Pancreas (tissue), 10 donors: Measurements from ENCODE around the gene ANKRD1. TPM values are rescaled to one million over a fixed set of nuclear protein-coding genes. Genes with fewer than 3 reads are reported as not detected.
"Not testable (repeated sequence)": the region's sequence is repeated elsewhere in the genome, so short reads cannot be mapped to it uniquely, and the experiment has no call there.

ENCODE experiments used
- ATAC-seq, 4 donors: fragments of 200-7000 bp; cut with Tn5 transposase; one replicate each; pipeline versions ENCODE4 v1.8.0 to v1.9.1; 2020; ENCODE audit warnings: mild to moderate bottlenecking in 4 of 4, moderate library complexity in 4 of 4
- DNase-seq, 6 donors: peaks; one replicate each; pipeline ENCODE4 v3.0.0-alpha.2; 2020
- FAIRE-seq: peaks from 2 replicates; lab custom pipeline; 2012; peaks lifted over from hg19 to GRCh38; lab: Jason Lieb, UNC
- H3K27ac ChIP-seq, 4 donors: fragments of 200-600 bp; sonication (generic); 1 replicate in 3 of 4; 2 replicates in 1 of 4; pipeline versions ENCODE4 v1.5.0 to v1.8.0; 2020
- H3K27me3 ChIP-seq, 4 donors: fragments of 200-600 bp; one replicate each; pipeline ENCODE4 v1.8.0; 2021
- H3K36me3 ChIP-seq, 3 donors: fragments of 200-600 bp; sonication (generic) in 1 of 3; one replicate each; pipeline versions ENCODE4 v1.5.0 to v1.8.0; 2020 to 2021
- H3K4me1 ChIP-seq, 3 donors: fragments of 200-600 bp; one replicate each; pipeline ENCODE4 v1.8.0; 2021
- H3K4me3 ChIP-seq, 4 donors: fragments of 200-600 bp; sonication (generic) in 2 of 4; one replicate each; pipeline versions ENCODE4 v1.5.0 to v1.8.0; 2020 to 2021
- H3K9me3 ChIP-seq, 4 donors: fragments of 200-600 bp; one replicate each; pipeline ENCODE4 v1.8.0; 2021
- WGBS, 2 donors: extraction: QIAGEN DNeasy Blood & Tissue Kit; methylation state at CpG; one replicate each; pipeline ENCODE4 v1.1.7; 2013; 5-methylcytosine and 5-hydroxymethylcytosine counted together
- intact Hi-C, 3 donors: fragments of 100-400 bp; cut with DNase I; formaldehyde crosslinking; loops; one replicate each; pipeline versions ENCODE4 v1.11.1 to v1.14.2; 2022
- polyA plus RNA-seq, 2 donors: library from polyadenylated mRNA; stranded (reverse); fragments of 200-250 nt; gene quantifications; one replicate each; pipeline ENCODE4 v1.2.3, GENCODE V29; 2013
- total RNA-seq, 6 donors: library from RNA; stranded (reverse); fragmentation: NEBNext Ultra II Directional in 4 of 6; extraction: Animal tissue kit (Norgen Biotek cat#: 25700) in 4 of 6; gene quantifications; one replicate each; pipeline versions ENCODE4 v1.2.1 to v1.2.4, GENCODE V29; 2021 to 2023
- TF ChIP-seq, protein P1 (sequence below), 4 donors: fragments of 200-600 bp; sonication (generic) in 3 of 4; IDR thresholded peaks; one replicate each; pipeline versions ENCODE4 v1.5.0 to v1.8.0; 2021; ENCODE audit warnings: antibody characterized with exemption in 4 of 4
- donor health status: healthy with polysubstance abuse.
- donor health status: DM: no; HTN: no; CAD: no; lungs with moderate emphysema.
- donor health status: DM: no; HTN: no; CAD: no.
- donor health status: control.
- donor health status: control.
- donor health status: Bipolar disorder and iron deficiency.
- donor health status: DM: yes; HTN: yes; CAD: no.
- donor health status: DM: no; HTN: no; CAD: no.
- donor health status: DM: no; HTN: no; CAD: no.
- donor health status: DM: yes; HTN: yes; CAD: no.

Gene ANKRD1
- total and polyA plus RNA-seq, 8 donors, result 0.12 to 2.8 (median 1.4) TPM

- Histone ChIP-seq H3K27me3 (no peaks in the 10 kb centered on the region), H3K4me3 (no peak overlapping the region), H3K9me3 (no peaks in the 10 kb centered on the region), H3K4me1 (no peaks in the 10 kb centered on the region), H3K36me3 (no peaks in the 10 kb centered on the region), H3K27ac (no peak overlapping the region)
- TF ChIP-seq, protein P1, sequence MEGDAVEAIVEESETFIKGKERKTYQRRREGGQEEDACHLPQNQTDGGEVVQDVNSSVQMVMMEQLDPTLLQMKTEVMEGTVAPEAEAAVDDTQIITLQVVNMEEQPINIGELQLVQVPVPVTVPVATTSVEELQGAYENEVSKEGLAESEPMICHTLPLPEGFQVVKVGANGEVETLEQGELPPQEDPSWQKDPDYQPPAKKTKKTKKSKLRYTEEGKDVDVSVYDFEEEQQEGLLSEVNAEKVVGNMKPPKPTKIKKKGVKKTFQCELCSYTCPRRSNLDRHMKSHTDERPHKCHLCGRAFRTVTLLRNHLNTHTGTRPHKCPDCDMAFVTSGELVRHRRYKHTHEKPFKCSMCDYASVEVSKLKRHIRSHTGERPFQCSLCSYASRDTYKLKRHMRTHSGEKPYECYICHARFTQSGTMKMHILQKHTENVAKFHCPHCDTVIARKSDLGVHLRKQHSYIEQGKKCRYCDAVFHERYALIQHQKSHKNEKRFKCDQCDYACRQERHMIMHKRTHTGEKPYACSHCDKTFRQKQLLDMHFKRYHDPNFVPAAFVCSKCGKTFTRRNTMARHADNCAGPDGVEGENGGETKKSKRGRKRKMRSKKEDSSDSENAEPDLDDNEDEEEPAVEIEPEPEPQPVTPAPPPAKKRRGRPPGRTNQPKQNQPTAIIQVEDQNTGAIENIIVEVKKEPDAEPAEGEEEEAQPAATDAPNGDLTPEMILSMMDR (IDR thresholded peaks at IDR 0.05), result no peak
- intact Hi-C loops, result no loop called here
- no peak for FAIRE-seq
- WGBS, 2 donors, result 30% methylated on average over 4 of the region's 4 CpGs
- ATAC-seq, result peak in 1 of 4 donors; percentile 38
- no peak for DNase-seq
Measured at GRCh38 chr10:90945491-90946070, 24.7 kb upstream of the ANKRD1 start.

GRCh38 chr10:90944749-90945148 lies 23.9 kb upstream of the ANKRD1 start:
- intact Hi-C loops, result no loop called here
- no peak for ATAC-seq
- 0 to 43% methylated on average over 1 of the region's 1 CpG for WGBS, 2 donors
- Histone ChIP-seq H3K36me3 (no peaks in the 10 kb centered on the region), H3K4me1 (no peaks in the 10 kb centered on the region), H3K4me3 (no peak overlapping the region), H3K27ac (no peak overlapping the region), H3K27me3 (no peaks in the 10 kb centered on the region), H3K9me3 (no peaks in the 10 kb centered on the region)
- no peak for FAIRE-seq
- TF ChIP-seq, protein P1 (IDR thresholded peaks at IDR 0.05), result no peak
- DNase-seq, result no peak

DNA sequence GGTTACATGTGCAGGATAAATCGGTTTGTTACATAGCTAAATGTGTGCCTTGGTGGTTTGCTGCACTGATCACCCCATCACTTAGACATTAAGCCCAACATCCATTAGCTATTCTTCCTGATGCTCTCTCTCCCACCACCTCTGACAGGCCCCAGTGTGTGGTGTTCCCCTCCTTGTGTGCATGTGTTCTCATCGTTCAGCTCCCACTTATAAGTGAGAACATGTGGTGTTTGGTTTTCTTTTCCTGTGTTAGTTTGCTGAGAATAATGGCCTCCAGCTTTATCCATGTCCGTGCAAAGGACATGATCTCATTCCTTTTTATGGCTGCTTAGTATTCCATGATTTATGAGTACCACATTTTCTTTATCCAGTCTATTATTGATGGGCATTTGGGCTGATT lies 22.1 kb upstream of the ANKRD1 start:
- H3K4me1 ChIP-seq, ATAC-seq, H3K36me3 ChIP-seq, H3K4me3 ChIP-seq, FAIRE-seq, DNase-seq, H3K9me3 ChIP-seq, H3K27ac ChIP-seq, H3K27me3 ChIP-seq, intact Hi-C loops: not testable (repeated sequence)
- WGBS, 2 donors, result 61 to 72% methylated on average over 3 of the region's 3 CpGs

GRCh38 chr10:90939648-90940047 lies 18.8 kb upstream of the ANKRD1 start:
- intact Hi-C loops, result no loop called here
- no peak for FAIRE-seq
- Histone ChIP-seq H3K4me3 (no peak overlapping the region), H3K27me3 (no peaks in the 10 kb centered on the region), H3K36me3 (no peaks in the 10 kb centered on the region), H3K4me1 (no peaks in the 10 kb centered on the region), H3K9me3 (no peaks in the 10 kb centered on the region), H3K27ac (no peak overlapping the region)
- no peak for DNase-seq
- 83 to 84% methylated on average over 6 of the region's 6 CpGs for WGBS, 2 donors
- no peak for ATAC-seq
- TF ChIP-seq, protein P1 (IDR thresholded peaks at IDR 0.05), result no peak

DNA sequence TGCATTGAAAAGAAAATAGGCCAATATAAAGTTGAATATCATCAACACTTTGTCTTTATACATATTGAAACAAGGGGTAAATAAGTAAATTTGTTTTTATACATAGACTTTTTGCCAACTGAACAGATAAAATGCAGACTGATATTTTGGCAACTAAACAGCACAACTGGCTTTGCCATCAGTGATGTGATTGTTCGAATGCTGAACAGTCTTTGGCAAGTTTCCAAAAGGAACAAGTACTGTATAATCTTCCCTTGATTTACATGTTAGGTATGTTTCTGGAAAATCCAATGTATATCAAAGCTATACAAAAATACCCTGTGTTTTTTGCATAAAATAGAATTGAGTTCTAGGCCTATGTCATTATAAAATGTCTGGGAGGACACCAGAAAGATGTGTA lies 18.2 kb upstream of the ANKRD1 start:
- Histone ChIP-seq H3K27ac (no peak overlapping the region), H3K4me3 (no peak overlapping the region), H3K27me3 (no peaks in the 10 kb centered on the region), H3K36me3 (no peaks in the 10 kb centered on the region), H3K9me3 (no peaks in the 10 kb centered on the region), H3K4me1 (no peaks in the 10 kb centered on the region)
- TF ChIP-seq, protein P1 (IDR thresholded peaks at IDR 0.05), result no peak
- intact Hi-C loops, result no loop called here
- ATAC-seq (no peak), FAIRE-seq (no peak), DNase-seq (no peak)
- 56 to 59% methylated on average over 1 of the region's 1 CpG for WGBS, 2 donors
